Parathyroid adenoma (tissue), 2 donors: ENCODE data around the gene MROH8.
A peak's percentile ranks its signal among the peaks of the same experiment; 100 is the strongest.

Experiments used
- H2AFZ ChIP-seq: fragments of 300-600 bp; sonication (generic); one replicate; pipeline ENCODE4 v1.7.0; 2017; ENCODE audit warnings: antibody characterized with exemption, mild to moderate bottlenecking
- H3K27ac ChIP-seq: fragments of 300-600 bp; sonication (generic); one replicate; pipeline ENCODE4 v1.7.0; 2017
- H3K27me3 ChIP-seq: fragments of 300-600 bp; sonication (generic); one replicate; pipeline ENCODE4 v1.7.0; 2017; ENCODE audit warnings: low read length; ENCODE audit not compliant: control insufficient read depth, insufficient read depth
- H3K36me3 ChIP-seq: fragments of 300-600 bp; sonication (generic); one replicate; pipeline ENCODE4 v1.7.0; 2017; ENCODE audit warnings: low read length; ENCODE audit not compliant: control insufficient read depth, insufficient read depth
- H3K4me1 ChIP-seq: fragments of 300-600 bp; sonication (generic); one replicate; pipeline ENCODE4 v1.7.0; 2017; ENCODE audit warnings: control low read depth
- H3K4me2 ChIP-seq: fragments of 300-600 bp; sonication (generic); one replicate; pipeline ENCODE4 v1.7.0; 2017; ENCODE audit warnings: low read length
- H3K4me3 ChIP-seq: fragments of 300-600 bp; sonication (generic); one replicate; pipeline ENCODE4 v1.7.0; 2017; ENCODE audit warnings: low read depth, low read length
- H3K79me2 ChIP-seq: fragments of 300-600 bp; sonication (generic); one replicate; pipeline ENCODE4 v1.7.0; 2017; ENCODE audit warnings: control low read depth
- H3K9ac ChIP-seq: fragments of 300-600 bp; sonication (generic); one replicate; pipeline ENCODE4 v1.7.0; 2017; ENCODE audit warnings: mild to moderate bottlenecking
- H3K9me3 ChIP-seq: fragments of 300-600 bp; sonication (generic); one replicate; pipeline ENCODE4 v1.7.0; 2017; ENCODE audit warnings: low read length; ENCODE audit not compliant: control insufficient read depth
- CTCF ChIP-seq: fragments of 300-600 bp; sonication (generic); IDR thresholded peaks from one replicate; pipeline ENCODE4 v1.7.0; 2017; ENCODE audit warnings: antibody characterized with exemption, mild to moderate bottlenecking
- donor health status: primary hyperparathyroidism.

Gene MROH8

DNA sequence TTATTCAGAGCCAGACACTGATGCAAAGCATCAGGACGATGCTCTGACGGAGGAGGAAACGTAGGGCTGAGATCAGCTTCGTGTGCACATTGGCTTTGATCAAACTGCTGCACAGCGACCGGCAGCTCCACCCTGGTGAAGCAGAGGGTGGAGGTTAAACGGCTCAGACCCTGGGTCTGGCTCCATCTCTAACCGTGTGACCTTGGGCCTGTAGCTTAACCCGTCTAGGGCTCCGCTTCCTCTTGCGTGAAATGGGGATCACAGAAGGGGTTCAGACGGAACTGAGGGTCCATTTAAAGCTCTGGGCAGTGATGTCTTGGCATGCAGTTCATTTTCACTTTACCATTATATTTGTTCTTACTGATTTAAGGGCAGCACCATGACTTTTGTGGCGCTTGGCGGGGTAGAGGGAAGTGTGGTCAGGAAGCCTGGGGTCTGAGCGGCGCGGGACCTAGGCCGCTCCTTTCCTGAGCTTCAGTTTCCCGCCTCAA, 84.2 kb downstream of the MROH8 start:
- no peaks in the 10 kb centered on the region for H3K36me3 ChIP-seq
- no peak for TF ChIP-seq CTCF
- peak overlapping the region; percentile 100 for H2AFZ ChIP-seq
- no peaks in the 10 kb centered on the region for H3K9me3 ChIP-seq
- no peak overlapping the region for H3K27ac ChIP-seq
- peak overlapping the region; percentile 64 for H3K4me3 ChIP-seq
- H3K4me1 ChIP-seq, result no peaks in the 10 kb centered on the region
- H3K27me3 ChIP-seq, result no peaks in the 10 kb centered on the region
- peaks cover 5% of the 10 kb centered on the region for H3K79me2 ChIP-seq
- H3K4me2 ChIP-seq, result peak overlapping the region; percentile 71
- H3K9ac ChIP-seq, result peak overlapping the region; percentile 83

DNA sequence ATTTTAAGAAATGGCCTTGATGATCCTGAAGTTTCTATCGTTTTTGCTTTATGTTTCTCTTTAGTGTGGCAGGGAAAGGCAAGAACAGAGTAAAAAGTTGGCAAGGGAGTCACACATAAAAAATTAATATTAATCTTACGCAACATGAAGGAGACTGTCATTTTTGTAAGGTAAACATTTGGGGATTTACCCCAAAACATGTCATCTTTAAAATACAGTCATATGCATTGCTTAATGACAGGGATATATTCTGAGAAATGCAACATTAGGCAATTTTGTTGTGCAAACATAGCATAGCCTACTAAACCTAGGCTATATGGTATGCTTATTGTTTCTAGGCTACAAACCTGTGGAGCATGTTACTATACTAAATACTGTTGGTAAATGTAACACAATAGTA, 88.9 kb downstream of the MROH8 start:
- Histone ChIP-seq H3K36me3 (no peaks in the 10 kb centered on the region), H3K79me2 (peaks cover 4% of the 10 kb centered on the region), H3K9ac (no peak overlapping the region), H3K27ac (no peak overlapping the region), H3K4me1 (no peaks in the 10 kb centered on the region), H3K9me3 (no peaks in the 10 kb centered on the region), H2AFZ (no peak overlapping the region), H3K4me2 (no peak overlapping the region), H3K4me3 (no peak overlapping the region), H3K27me3 (no peaks in the 10 kb centered on the region)
- no peak for TF ChIP-seq CTCF

DNA sequence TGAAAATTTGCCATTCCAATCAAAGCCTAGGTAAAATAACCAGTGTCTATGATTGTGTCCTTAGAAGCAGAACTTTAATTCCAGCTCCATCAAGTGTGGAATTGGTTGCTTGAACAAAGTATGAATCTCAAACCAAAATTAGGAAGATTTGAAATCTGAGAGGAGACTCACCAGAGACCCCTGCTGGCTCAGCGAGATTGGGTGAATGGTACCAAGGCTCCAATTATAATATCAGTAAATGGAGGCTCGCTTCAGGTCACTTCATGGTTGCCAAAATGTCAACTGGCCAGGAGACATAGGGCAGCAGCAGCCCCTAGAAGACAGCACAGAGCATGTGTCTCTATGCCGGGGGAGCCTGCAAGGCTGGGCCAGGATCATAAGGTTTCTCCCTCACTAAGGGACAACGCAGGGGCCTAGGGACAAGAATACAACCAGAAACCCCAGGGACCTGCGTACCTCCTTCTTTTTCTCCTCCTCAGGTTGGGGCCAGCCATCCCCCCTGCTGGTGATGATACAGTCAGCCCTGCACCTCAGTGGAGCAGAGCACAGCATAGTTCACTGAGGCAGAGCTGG, 97.5 kb downstream of the MROH8 start:
- Histone ChIP-seq H2AFZ (no peak overlapping the region), H3K4me2 (no peak overlapping the region), H3K9me3 (no peaks in the 10 kb centered on the region), H3K4me3 (no peak overlapping the region), H3K36me3 (no peaks in the 10 kb centered on the region), H3K27ac (no peak overlapping the region), H3K4me1 (no peaks in the 10 kb centered on the region), H3K9ac (no peak overlapping the region), H3K27me3 (no peaks in the 10 kb centered on the region), H3K79me2 (no peaks in the 10 kb centered on the region)
- peak; percentile 25 for TF ChIP-seq CTCF

DNA sequence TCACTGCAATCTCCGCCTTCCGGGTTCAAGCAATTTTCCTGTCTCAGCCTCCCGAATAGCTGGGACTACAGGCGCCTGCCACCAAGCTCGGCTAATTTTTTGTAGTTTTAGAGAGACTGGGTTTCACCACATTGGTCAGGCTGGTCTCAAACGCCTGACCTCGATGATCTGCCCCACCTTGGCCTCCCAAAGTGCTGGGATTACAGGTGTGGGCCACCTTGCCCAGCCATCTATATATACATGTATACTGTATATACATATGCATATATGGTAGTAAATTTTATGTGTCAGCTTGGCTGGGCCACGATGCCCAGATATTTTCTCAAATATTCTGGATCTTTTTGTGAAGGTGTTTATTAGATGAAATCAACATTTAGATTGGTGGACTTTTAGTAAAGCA, 102.3 kb downstream of the MROH8 start:
- no peak overlapping the region for H3K4me2 ChIP-seq
- H3K9me3 ChIP-seq, result no peaks in the 10 kb centered on the region
- H3K27me3 ChIP-seq, result no peaks in the 10 kb centered on the region
- H3K4me3 ChIP-seq, result no peak overlapping the region
- H3K4me1 ChIP-seq, result peaks cover 3% of the 10 kb centered on the region
- H2AFZ ChIP-seq, result no peak overlapping the region
- H3K9ac ChIP-seq, result no peak overlapping the region
- TF ChIP-seq CTCF, result no peak
- H3K27ac ChIP-seq, result no peak overlapping the region
- H3K79me2 ChIP-seq, result no peaks in the 10 kb centered on the region
- H3K36me3 ChIP-seq, result no peaks in the 10 kb centered on the region

DNA sequence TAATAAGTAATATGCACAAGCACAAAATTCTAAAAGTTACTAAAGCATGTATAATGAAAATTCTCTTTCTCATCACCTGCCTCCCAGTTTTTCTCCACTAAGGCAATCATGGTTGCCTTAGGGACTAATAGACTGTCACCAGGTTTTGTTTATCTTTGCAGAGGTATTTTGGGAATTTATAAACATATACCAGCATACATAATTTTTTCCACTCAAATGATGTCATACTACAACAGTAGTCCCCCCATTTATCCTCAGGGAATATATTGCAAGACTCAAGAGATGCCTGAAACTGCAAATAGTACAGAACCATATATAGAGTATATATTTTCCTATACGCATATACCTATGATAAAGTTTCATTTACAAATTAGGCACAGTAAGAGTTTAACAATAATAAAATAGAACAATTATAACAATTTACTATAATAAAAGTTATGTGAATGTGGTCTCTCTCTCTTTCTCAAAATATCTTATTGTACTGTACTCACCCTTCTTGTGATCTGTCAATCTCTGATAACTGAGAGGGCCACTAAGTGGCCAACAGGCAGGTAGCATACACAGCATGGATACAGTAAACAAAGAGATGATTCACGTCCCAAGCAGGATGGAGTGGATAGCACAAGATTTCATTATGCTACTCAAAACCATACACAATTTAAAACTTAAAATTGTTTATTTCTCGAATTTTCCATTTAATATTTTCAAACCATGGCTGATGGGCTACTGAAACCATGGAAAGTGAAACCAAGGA, 103.2 kb downstream of the MROH8 start:
- no peaks in the 10 kb centered on the region for H3K9me3 ChIP-seq

More for the DNA sequence above, 103.2 kb downstream of the MROH8 start:
- Histone ChIP-seq H3K36me3 (no peaks in the 10 kb centered on the region), H3K4me2 (no peak overlapping the region), H3K27ac (no peak overlapping the region), H2AFZ (no peak overlapping the region), H3K4me3 (no peak overlapping the region), H3K4me1 (peaks cover 3% of the 10 kb centered on the region), H3K27me3 (no peaks in the 10 kb centered on the region), H3K9ac (no peak overlapping the region), H3K79me2 (no peaks in the 10 kb centered on the region)
- TF ChIP-seq CTCF, result no peak
